Sigmoid colon (tissue), 4 donors: ENCODE measurements around the gene SLC12A8.

ENCODE experiments used
- POLR2A ChIP-seq, 2 donors: fragments of 450-650 bp; IDR thresholded peaks; one replicate each; pipeline ENCODE4 v1.6.1; 2016; ENCODE audit warnings: antibody characterized with exemption in 2 of 2, mild to moderate bottlenecking in 2 of 2, moderate library complexity in 2 of 2
- POLR2AphosphoS5 ChIP-seq, 4 donors: sonication (generic); formaldehyde crosslinking; IDR thresholded peaks; one replicate each; pipeline ENCODE4 v1.6.1; 2017; ENCODE audit warnings: antibody characterized with exemption in 4 of 4
- TF ChIP-seq, protein P1 (sequence below), 4 experiments: fragments of 450-650 bp in 3 of 4; fragments of 200-600 bp in 1 of 4; IDR thresholded peaks; one replicate each; pipeline ENCODE4 v1.5.1; 2016 to 2019; ENCODE audit warnings: antibody characterized with exemption in 4 of 4, mild to moderate bottlenecking in 3 of 4, moderate library complexity in 2 of 4

DNA sequence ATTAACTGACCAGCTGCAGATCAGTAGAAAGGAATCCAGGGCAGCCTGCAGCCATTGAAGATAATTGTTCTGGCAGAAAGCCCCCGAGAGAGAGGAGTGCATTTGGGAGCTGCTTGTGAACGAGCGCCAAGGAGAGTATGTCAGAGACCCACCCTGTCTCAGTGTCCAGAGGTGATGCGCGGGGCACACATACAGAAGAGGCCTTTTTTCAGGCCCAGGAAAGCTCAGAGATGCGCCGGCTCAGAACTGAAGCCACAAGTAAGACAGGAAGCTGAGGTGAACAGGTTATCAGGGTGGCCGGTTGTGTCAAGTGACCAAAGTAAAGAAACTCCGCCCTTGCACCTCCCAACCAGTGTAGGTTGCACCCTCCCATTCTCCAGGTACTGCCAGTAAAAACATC lies 96.9 kb downstream of the SLC12A8 start:
- TF ChIP-seq POLR2A (IDR thresholded peaks at IDR 0.05) (no peak), POLR2AphosphoS5 (IDR thresholded peaks at IDR 0.05) (no peak)
- TF ChIP-seq, protein P1, sequence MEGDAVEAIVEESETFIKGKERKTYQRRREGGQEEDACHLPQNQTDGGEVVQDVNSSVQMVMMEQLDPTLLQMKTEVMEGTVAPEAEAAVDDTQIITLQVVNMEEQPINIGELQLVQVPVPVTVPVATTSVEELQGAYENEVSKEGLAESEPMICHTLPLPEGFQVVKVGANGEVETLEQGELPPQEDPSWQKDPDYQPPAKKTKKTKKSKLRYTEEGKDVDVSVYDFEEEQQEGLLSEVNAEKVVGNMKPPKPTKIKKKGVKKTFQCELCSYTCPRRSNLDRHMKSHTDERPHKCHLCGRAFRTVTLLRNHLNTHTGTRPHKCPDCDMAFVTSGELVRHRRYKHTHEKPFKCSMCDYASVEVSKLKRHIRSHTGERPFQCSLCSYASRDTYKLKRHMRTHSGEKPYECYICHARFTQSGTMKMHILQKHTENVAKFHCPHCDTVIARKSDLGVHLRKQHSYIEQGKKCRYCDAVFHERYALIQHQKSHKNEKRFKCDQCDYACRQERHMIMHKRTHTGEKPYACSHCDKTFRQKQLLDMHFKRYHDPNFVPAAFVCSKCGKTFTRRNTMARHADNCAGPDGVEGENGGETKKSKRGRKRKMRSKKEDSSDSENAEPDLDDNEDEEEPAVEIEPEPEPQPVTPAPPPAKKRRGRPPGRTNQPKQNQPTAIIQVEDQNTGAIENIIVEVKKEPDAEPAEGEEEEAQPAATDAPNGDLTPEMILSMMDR (IDR thresholded peaks at IDR 0.05): no peak
